GM18870 (cell line): ENCODE results near the gene GXYLT2.
"Not testable (repeated sequence)": the region's sequence is repeated elsewhere in the genome, so short reads cannot be mapped to it uniquely, and the experiment has no call there.

Experiments
- ATAC-seq: cut with Tn5 transposase; IDR thresholded peaks from one replicate; pipeline ENCODE4 v1.9.1; 2021; ENCODE audit warnings: moderate library complexity; ENCODE audit not compliant: unreplicated experiment

The GXYLT2 gene

GRCh38 chr3:72973031-72973723 is 85.3 kb downstream of the GXYLT2 start:
- no peak for ATAC-seq

- ATAC-seq, result no peak
These were observed 85.9 kb downstream of the GXYLT2 start for GRCh38 chr3:72973786-72974185.

- no peak for ATAC-seq
These were observed 87.1 kb downstream of the GXYLT2 start for GRCh38 chr3:72974956-72975355.

GRCh38 chr3:72976281-72976741 is 88.5 kb downstream of the GXYLT2 start:
- ATAC-seq, result no peak

- ATAC-seq, result peak; percentile 62
These were observed 89.4 kb downstream of the GXYLT2 start for GRCh38 chr3:72977060-72977808.

- ATAC-seq, result no peak
These were observed 94.9 kb downstream of the GXYLT2 start for GRCh38 chr3:72982609-72983366.

GRCh38 chr3:72985576-72985975 is 97.7 kb downstream of the GXYLT2 start:
- ATAC-seq, result no peak

GRCh38 chr3:72990701-72991395 is 103.0 kb downstream of the GXYLT2 start:
- ATAC-seq, result no peak

- ATAC-seq, result no peak
These were observed 103.7 kb downstream of the GXYLT2 start for GRCh38 chr3:72991522-72991921.

GRCh38 chr3:72993391-72993790 is 105.5 kb downstream of the GXYLT2 start:
- no peak for ATAC-seq

GRCh38 chr3:72995337-72995736 is 107.5 kb downstream of the GXYLT2 start:
- no peak for ATAC-seq

GRCh38 chr3:72996121-72996472 is 108.3 kb downstream of the GXYLT2 start:
- ATAC-seq, result no peak

- peak; percentile 60 for ATAC-seq
These were observed 108.9 kb downstream of the GXYLT2 start, which contains the start of gene PPP4R2 for GRCh38 chr3:72996473-72997333. TSS of gene PPP4R2 (plus strand) at chr3:72996811. CDS start at chr3:72997038, 227 bp downstream.

- ATAC-seq, result peak; percentile 35
These were observed 109.6 kb downstream of the GXYLT2 start for GRCh38 chr3:72997421-72997961.

GRCh38 chr3:72998466-72998865 is 110.6 kb downstream of the GXYLT2 start:
- ATAC-seq, result no peak

- ATAC-seq, result no peak
These were observed 112.1 kb downstream of the GXYLT2 start for GRCh38 chr3:72999951-73000350.

GRCh38 chr3:73003050-73003449 is 115.2 kb downstream of the GXYLT2 start:
- ATAC-seq, result not testable (repeated sequence)

- ATAC-seq, result no peak
These were observed 116.5 kb downstream of the GXYLT2 start for GRCh38 chr3:73004316-73004715.

GRCh38 chr3:73007992-73008712 is 120.3 kb downstream of the GXYLT2 start:
- no peak for ATAC-seq
